Fibroblast of upper back skin (primary cell): Measurements from ENCODE around the gene TAF1L.

ENCODE experiments used
- DNase-seq: peaks from one replicate; pipeline ENCODE4 v3.0.0-alpha.2; 2013

TAF1L gene

GRCh38 chr9:32590476-32590875 lies 45.0 kb downstream of the TAF1L start:
- no peak for DNase-seq

GRCh38 chr9:32589083-32589723 lies 46.3 kb downstream of the TAF1L start:
- peak; percentile 53 for DNase-seq

GRCh38 chr9:32587901-32588300 lies 47.6 kb downstream of the TAF1L start:
- DNase-seq, result no peak

- DNase-seq, result peak; percentile 40
These were observed 50.7 kb downstream of the TAF1L start for GRCh38 chr9:32584784-32585183.

- DNase-seq, result peak; percentile 63
These were observed 53.8 kb downstream of the TAF1L start for GRCh38 chr9:32581512-32582143.

GRCh38 chr9:32580631-32581300 lies 54.7 kb downstream of the TAF1L start:
- no peak for DNase-seq

GRCh38 chr9:32579706-32580331 lies 55.6 kb downstream of the TAF1L start:
- DNase-seq, result peak; percentile 54
